GM12801 (cell line): ENCODE measurements around the gene KLRC2.

Source experiments
- CTCF ChIP-seq: IDR thresholded peaks from one replicate; pipeline ENCODE4 v1.5.1; 2011; ENCODE audit warnings: control low read depth; ENCODE audit not compliant: insufficient read length; ENCODE audit errors: extremely low read depth

Gene KLRC2

GRCh38 chr12:10398168-10398567 lies 37.6 kb downstream of the KLRC2 start:
- no peak for TF ChIP-seq CTCF

GRCh38 chr12:10397296-10397695 lies 38.5 kb downstream of the KLRC2 start:
- TF ChIP-seq CTCF, result no peak

GRCh38 chr12:10395390-10395998 lies 40.3 kb downstream of the KLRC2 start:
- no peak for TF ChIP-seq CTCF

DNA sequence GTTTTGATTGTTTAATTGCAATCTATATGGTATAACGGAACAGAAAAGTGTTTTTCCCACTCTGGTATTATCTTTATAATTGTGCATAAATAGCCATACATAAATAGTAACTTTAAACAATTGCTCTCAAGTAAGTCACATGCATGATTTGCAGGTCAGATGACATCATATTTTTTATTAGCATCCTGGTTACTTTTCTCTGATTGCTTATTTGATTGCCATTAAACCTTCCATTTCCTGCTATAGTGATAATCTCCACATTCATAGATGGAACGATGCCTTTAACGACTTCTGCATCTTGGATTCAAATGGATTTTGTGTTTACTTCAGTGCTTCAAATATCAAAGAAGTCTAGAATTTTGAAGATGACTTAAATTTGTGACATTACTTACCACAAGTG lies 42.5 kb downstream of the KLRC2 start:
- TF ChIP-seq CTCF, result no peak

- TF ChIP-seq CTCF, result no peak
These were observed 43.3 kb downstream of the KLRC2 start for GRCh38 chr12:10392394-10392930.

DNA sequence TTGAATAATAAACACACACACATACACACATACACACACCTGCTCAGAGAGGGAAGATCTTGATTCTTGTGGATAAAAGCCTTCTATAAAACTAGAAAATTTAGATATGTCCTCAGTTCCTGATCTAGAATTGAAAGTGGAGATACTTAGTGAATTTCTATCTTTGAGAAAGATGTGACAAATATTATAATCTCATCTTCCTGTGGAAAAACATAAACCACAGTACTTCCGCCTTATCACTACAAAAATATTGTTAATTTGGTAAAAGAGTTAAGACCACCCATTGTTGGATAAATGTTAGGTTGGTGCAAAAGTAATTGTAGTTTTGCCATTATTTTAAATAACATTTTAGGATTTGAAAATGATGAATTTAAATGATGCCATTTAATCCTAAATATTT lies 45.9 kb downstream of the KLRC2 start, which contains the start of gene KLRK1:
Gene KLRK1, minus strand, starts transcription at position 138 of the 400 bp plus-strand sequence. CDS start 1,231 bp downstream, outside the sequence.
- TF ChIP-seq CTCF, result no peak

DNA sequence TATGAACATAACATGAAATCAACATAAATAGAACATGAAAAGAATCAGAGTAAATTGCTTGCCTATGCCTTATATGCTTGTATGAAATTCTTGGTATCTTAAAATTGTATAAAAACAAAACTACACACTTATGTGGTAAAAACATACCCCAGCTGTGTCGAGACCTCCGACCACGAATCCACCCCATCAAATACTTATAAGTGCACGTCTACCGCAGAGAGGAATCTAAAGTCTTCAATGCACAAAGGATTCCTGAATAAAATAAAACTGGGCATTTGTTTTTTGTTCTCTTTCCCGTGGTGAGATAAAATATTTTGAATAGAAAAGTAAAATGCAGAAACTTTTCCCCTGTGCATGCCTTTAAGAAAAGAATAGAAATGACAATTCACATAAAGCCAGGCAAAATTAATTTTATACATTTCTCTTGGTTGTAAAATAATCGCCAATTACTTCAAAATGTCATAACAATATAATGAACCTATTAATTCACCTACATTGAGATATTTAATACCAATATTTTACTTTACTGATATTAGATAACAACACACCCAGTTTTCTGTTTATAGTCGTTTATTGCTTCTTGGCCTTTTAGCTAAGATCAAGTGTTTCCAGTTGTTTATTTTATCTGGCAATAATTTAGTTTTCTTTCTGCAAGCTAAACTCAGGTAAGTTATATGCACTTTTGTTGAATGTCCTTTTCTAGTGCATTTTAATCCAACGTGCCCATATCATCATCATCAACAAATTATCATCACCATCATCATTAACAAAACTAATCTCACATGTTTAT lies 47.0 kb downstream of the KLRC2 start:
- no peak for TF ChIP-seq CTCF
